Trophoblast cell (in vitro differentiated cells and primary cell): ENCODE data around the gene DCTN2.
"Not testable (repeated sequence)": the region's sequence is repeated elsewhere in the genome, so short reads cannot be mapped to it uniquely, and the experiment has no call there.

ENCODE experiments used
- DNase-seq, 2 donors: peaks; one replicate each; pipeline ENCODE4 v3.0.0-alpha.2; 2016
- H2AFZ ChIP-seq: 2 replicates; pipeline ENCODE4 v1.6.1; 2013; ENCODE audit warnings: low read length, moderate library complexity, mild to moderate bottlenecking; ENCODE audit not compliant: insufficient read depth, poor library complexity
- H2AK5ac ChIP-seq: 2 replicates; pipeline ENCODE4 v1.6.1; 2013; ENCODE audit warnings: mild to moderate bottlenecking, low read length
- H2BK120ac ChIP-seq: 2 replicates; pipeline ENCODE4 v1.6.1; 2013; ENCODE audit warnings: low read length, mild to moderate bottlenecking, moderate library complexity; ENCODE audit not compliant: insufficient read depth, poor library complexity
- H2BK12ac ChIP-seq: 2 replicates; pipeline ENCODE4 v1.6.1; 2013; ENCODE audit warnings: mild to moderate bottlenecking, low read length, moderate library complexity
- H2BK5ac ChIP-seq: 2 replicates; pipeline ENCODE4 v1.6.1; 2013; ENCODE audit warnings: low read length, low read depth, moderate library complexity, mild to moderate bottlenecking; ENCODE audit not compliant: poor library complexity
- H3K14ac ChIP-seq: 2 replicates; pipeline ENCODE4 v1.6.1; 2013; ENCODE audit warnings: mild to moderate bottlenecking, low read length
- H3K18ac ChIP-seq: 2 replicates; pipeline ENCODE4 v1.6.1; 2013; ENCODE audit warnings: mild to moderate bottlenecking, low read length
- H3K23ac ChIP-seq: 2 replicates; pipeline ENCODE4 v1.6.1; 2013; ENCODE audit warnings: low read length
- H3K27ac ChIP-seq: 2 replicates; pipeline ENCODE4 v1.5.1; 2013; ENCODE audit warnings: low read depth, mild to moderate bottlenecking, inconsistent platforms, low read length, moderate library complexity
- H3K27me3 ChIP-seq: 2 replicates; pipeline ENCODE4 v1.6.1; 2013; ENCODE audit warnings: inconsistent platforms, mild to moderate bottlenecking, low read length, moderate library complexity; ENCODE audit not compliant: insufficient read depth
- H3K36me3 ChIP-seq, 2 experiments: 1 replicate in 1 of 2; 2 replicates in 1 of 2; pipeline ENCODE4 v1.6.1; 2013; ENCODE audit warnings: low read length in 2 of 2, mild to moderate bottlenecking in 2 of 2, moderate library complexity in 1 of 2; ENCODE audit not compliant: insufficient read depth in 2 of 2, control insufficient read depth in 1 of 2
- H3K4ac ChIP-seq: 2 replicates; pipeline ENCODE4 v1.6.1; 2013; ENCODE audit warnings: low read depth, mild to moderate bottlenecking, low read length, moderate library complexity
- H3K4me1 ChIP-seq, 2 experiments: 1 replicate in 1 of 2; 2 replicates in 1 of 2; pipeline ENCODE4 v1.6.1; 2013; ENCODE audit warnings: low read length in 2 of 2, mild to moderate bottlenecking in 2 of 2, moderate library complexity in 1 of 2; ENCODE audit not compliant: insufficient read depth in 2 of 2, control insufficient read depth in 1 of 2
- H3K4me2 ChIP-seq: 2 replicates; pipeline ENCODE4 v1.6.1; 2013; ENCODE audit warnings: inconsistent platforms, mild to moderate bottlenecking, low read length, moderate library complexity
- H3K4me3 ChIP-seq: 2 replicates; pipeline ENCODE4 v1.5.1; 2013; ENCODE audit warnings: mild to moderate bottlenecking, low read depth, low read length, inconsistent platforms
- H3K79me1 ChIP-seq: one replicate; pipeline ENCODE4 v1.6.1; 2013; ENCODE audit warnings: low read length
- H3K79me2 ChIP-seq: 2 replicates; pipeline ENCODE4 v1.6.1; 2013; ENCODE audit warnings: low read length, mild to moderate bottlenecking; ENCODE audit not compliant: control insufficient read depth, insufficient read depth, poor library complexity
- H3K9ac ChIP-seq: 2 replicates; pipeline ENCODE4 v1.6.1; 2013; ENCODE audit warnings: mild to moderate bottlenecking, low read length
- H3K9me3 ChIP-seq: 2 replicates; pipeline ENCODE4 v1.6.1; 2013; ENCODE audit warnings: low read depth, mild to moderate bottlenecking, control low read depth, inconsistent platforms, low read length; ENCODE audit not compliant: insufficient read depth
- H4K12ac ChIP-seq: 2 replicates; pipeline ENCODE4 v1.6.1; 2013; ENCODE audit warnings: low read depth, mild to moderate bottlenecking, low read length, moderate library complexity
- H4K8ac ChIP-seq: 2 replicates; pipeline ENCODE4 v1.6.1; 2013; ENCODE audit warnings: low read depth, mild to moderate bottlenecking, low read length, moderate library complexity
- H4K91ac ChIP-seq: one replicate; pipeline ENCODE4 v1.6.1; 2013; ENCODE audit warnings: low read depth, mild to moderate bottlenecking, low read length, moderate library complexity
- WGBS: extraction: QIAGEN DNeasy Blood & Tissue Kit; methylation state at CpG from one replicate; pipeline ENCODE4 v1.1.7; 2013; ENCODE audit warnings: missing lambda C conversion rate; ENCODE audit not compliant: insufficient read length, insufficient coverage; ENCODE audit errors: extremely low coverage; 5-methylcytosine and 5-hydroxymethylcytosine counted together

Gene DCTN2

GRCh38 chr12:57575771-57576612, 29.0 kb upstream of the DCTN2 start:
- Histone ChIP-seq H3K9ac (no peak overlapping the region), H3K23ac (no peak overlapping the region), H2BK12ac (no peak overlapping the region), H3K18ac (no peak overlapping the region), H4K8ac (no peak overlapping the region), H3K4me1 (no peaks in the 10 kb centered on the region), H2BK120ac (no peak overlapping the region), H3K79me2 (no peaks in the 10 kb centered on the region), H4K12ac (no peak overlapping the region), H4K91ac (no peak overlapping the region), H3K36me3 (no peaks in the 10 kb centered on the region), H3K4me3 (no peak overlapping the region), H2AK5ac (no peak overlapping the region), H3K14ac (no peak overlapping the region), H2AFZ (no peak overlapping the region), H3K4me2 (no peak overlapping the region), H3K79me1 (no peaks in the 10 kb centered on the region), H3K27me3 (no peaks in the 10 kb centered on the region), H3K9me3 (peaks cover 3% of the 10 kb centered on the region), H3K4ac (no peak overlapping the region), H2BK5ac (no peak overlapping the region), H3K27ac (no peak overlapping the region)
- no CpG with 5 or more reads among the region's 12 CpGs for WGBS
- no peak for DNase-seq

GRCh38 chr12:57574795-57575194, 27.8 kb upstream of the DCTN2 start:
- Histone ChIP-seq H4K91ac (no peak overlapping the region), H3K79me2 (no peaks in the 10 kb centered on the region), H3K23ac (no peak overlapping the region), H3K4me3 (no peak overlapping the region), H3K27me3 (no peaks in the 10 kb centered on the region), H2BK5ac (no peak overlapping the region), H3K79me1 (no peaks in the 10 kb centered on the region), H3K27ac (no peak overlapping the region), H2AFZ (no peak overlapping the region), H3K4ac (no peak overlapping the region), H2BK120ac (no peak overlapping the region), H3K9ac (no peak overlapping the region), H2AK5ac (no peak overlapping the region), H4K12ac (no peak overlapping the region), H3K18ac (no peak overlapping the region), H3K14ac (no peak overlapping the region), H4K8ac (no peak overlapping the region), H3K4me2 (no peak overlapping the region), H3K36me3 (no peaks in the 10 kb centered on the region), H3K4me1 (no peaks in the 10 kb centered on the region), H3K9me3 (peaks cover 3% of the 10 kb centered on the region), H2BK12ac (no peak overlapping the region)
- no peak for DNase-seq
- no CpG with 5 or more reads among the region's 10 CpGs for WGBS

- H3K4me2 ChIP-seq = no peak overlapping the region
- no peaks in the 10 kb centered on the region for H3K79me1 ChIP-seq
- no peak overlapping the region for H2AK5ac ChIP-seq
- peaks cover 3% of the 10 kb centered on the region for H3K9me3 ChIP-seq
- no peak for DNase-seq
- no peak overlapping the region for H2BK120ac ChIP-seq
- no peak overlapping the region for H3K4ac ChIP-seq
- no peak overlapping the region for H2BK12ac ChIP-seq
- no peak overlapping the region for H4K91ac ChIP-seq
- H4K8ac ChIP-seq = no peak overlapping the region
- no peak overlapping the region for H2AFZ ChIP-seq
- no peak overlapping the region for H3K4me3 ChIP-seq
- H3K14ac ChIP-seq = no peak overlapping the region
- H3K18ac ChIP-seq = no peak overlapping the region
- WGBS = no CpG with 5 or more reads among the region's 12 CpGs
- no peaks in the 10 kb centered on the region for H3K79me2 ChIP-seq
- no peak overlapping the region for H2BK5ac ChIP-seq
- H3K36me3 ChIP-seq = no peaks in the 10 kb centered on the region
- no peaks in the 10 kb centered on the region for H3K27me3 ChIP-seq
- H4K12ac ChIP-seq = no peak overlapping the region
- H3K9ac ChIP-seq = no peak overlapping the region
- H3K23ac ChIP-seq = no peak overlapping the region
- no peak overlapping the region for H3K27ac ChIP-seq
- no peaks in the 10 kb centered on the region for H3K4me1 ChIP-seq
Measured at GRCh38 chr12:57571926-57572762, 25.2 kb upstream of the DCTN2 start.

GRCh38 chr12:57570438-57570837, 23.4 kb upstream of the DCTN2 start:
- H3K79me1 ChIP-seq, H4K91ac ChIP-seq, H3K4ac ChIP-seq, H2BK5ac ChIP-seq, H3K14ac ChIP-seq, H2AK5ac ChIP-seq, H4K8ac ChIP-seq, H3K4me1 ChIP-seq, H2AFZ ChIP-seq, H4K12ac ChIP-seq, H2BK12ac ChIP-seq, H3K9me3 ChIP-seq, H3K18ac ChIP-seq, H3K9ac ChIP-seq, H3K4me3 ChIP-seq, H2BK120ac ChIP-seq, H3K79me2 ChIP-seq, H3K27me3 ChIP-seq, H3K36me3 ChIP-seq, DNase-seq, H3K4me2 ChIP-seq, H3K27ac ChIP-seq, H3K23ac ChIP-seq: not testable (repeated sequence)
- WGBS = no CpG with 5 or more reads among the region's 13 CpGs
